NCI-H146 treated with DMSO at 0.1 percent for 48 hours (cell line): ENCODE measurements around the gene GDNF.
"Not testable (repeated sequence)": the region's sequence is repeated elsewhere in the genome, so short reads cannot be mapped to it uniquely, and the experiment has no call there.

ENCODE experiments used
- DNase-seq: peaks from one replicate; lab custom pipeline; 2025; ENCODE audit not compliant: unreplicated experiment; lab: John Stamatoyannopoulos, UW

The GDNF gene

GRCh38 chr5:37839407-37840052 is at the start of gene GDNF:
Gene GDNF (minus strand): TSS chr5:37840041. CDS start chr5:37834796, 5,245 bp downstream.
- no peak for DNase-seq

- no peak for DNase-seq
Measured at GRCh38 chr5:37888476-37888875, 48.6 kb upstream of the GDNF start.

- DNase-seq, result no peak
Measured at GRCh38 chr5:37886242-37886905, 46.5 kb upstream of the GDNF start.

- DNase-seq, result no peak
Measured at GRCh38 chr5:37882636-37883035, 42.8 kb upstream of the GDNF start.

- no peak for DNase-seq
Measured at GRCh38 chr5:37881359-37881758, 41.5 kb upstream of the GDNF start.

GRCh38 chr5:37876943-37877342 is 37.1 kb upstream of the GDNF start:
- no peak for DNase-seq

- no peak for DNase-seq
Measured at GRCh38 chr5:37876245-37876644, 36.4 kb upstream of the GDNF start.

GRCh38 chr5:37875051-37875787 is 35.4 kb upstream of the GDNF start:
- DNase-seq, result no peak

GRCh38 chr5:37873988-37874387 is 34.1 kb upstream of the GDNF start:
- no peak for DNase-seq

GRCh38 chr5:37871023-37871815 is 31.4 kb upstream of the GDNF start:
- DNase-seq, result no peak

- DNase-seq, result no peak
Measured at GRCh38 chr5:37869216-37869615, 29.4 kb upstream of the GDNF start.

- no peak for DNase-seq
Measured at GRCh38 chr5:37867654-37868053, 27.8 kb upstream of the GDNF start.

- DNase-seq, result not testable (repeated sequence)
Measured at GRCh38 chr5:37862907-37863306, 23.1 kb upstream of the GDNF start.

GRCh38 chr5:37860206-37860605 is 20.4 kb upstream of the GDNF start:
- no peak for DNase-seq

GRCh38 chr5:37859805-37860204 is 20.0 kb upstream of the GDNF start:
- no peak for DNase-seq

- DNase-seq, result no peak
Measured at GRCh38 chr5:37858250-37858649, 18.4 kb upstream of the GDNF start.

GRCh38 chr5:37857696-37858095 is 17.9 kb upstream of the GDNF start:
- DNase-seq, result no peak

- no peak for DNase-seq
Measured at GRCh38 chr5:37855438-37855837, 15.6 kb upstream of the GDNF start.

- no peak for DNase-seq
Measured at GRCh38 chr5:37851305-37851704, 11.5 kb upstream of the GDNF start.

- DNase-seq, result no peak
Measured at GRCh38 chr5:37850226-37850865, 10.5 kb upstream of the GDNF start.

GRCh38 chr5:37849641-37850040 is 9.8 kb upstream of the GDNF start:
- DNase-seq, result no peak
